NOMO-1 treated with DMSO at 0.1 percent for 48 hours (cell line): Measurements from ENCODE around the gene ABCG1.
"Not testable (repeated sequence)": the region's sequence is repeated elsewhere in the genome, so short reads cannot be mapped to it uniquely, and the experiment has no call there.

Source experiments
- DNase-seq: peaks from one replicate; lab custom pipeline; 2025; ENCODE audit not compliant: unreplicated experiment; lab: John Stamatoyannopoulos, UW

Gene ABCG1

GRCh38 chr21:42218836-42219605, at the start of gene ABCG1:
TSS of gene ABCG1 (plus strand) at chr21:42219140. CDS start at chr21:42219263, 123 bp downstream.
- DNase-seq, result no peak

- DNase-seq, result no peak
Observed at GRCh38 chr21:42169758-42170157, 49.2 kb upstream of the ABCG1 start.

- no peak for DNase-seq
Observed at GRCh38 chr21:42171091-42172053, 47.6 kb upstream of the ABCG1 start.

- no peak for DNase-seq
Observed at GRCh38 chr21:42172596-42173483, 46.1 kb upstream of the ABCG1 start.

GRCh38 chr21:42174173-42174572, 44.8 kb upstream of the ABCG1 start:
- no peak for DNase-seq

- no peak for DNase-seq
Observed at GRCh38 chr21:42175110-42175710, 43.7 kb upstream of the ABCG1 start.

GRCh38 chr21:42176859-42177258, 42.1 kb upstream of the ABCG1 start:
- DNase-seq, result no peak

GRCh38 chr21:42179316-42179715, 39.6 kb upstream of the ABCG1 start:
- no peak for DNase-seq

GRCh38 chr21:42180001-42180400, 38.9 kb upstream of the ABCG1 start:
- not testable (repeated sequence) for DNase-seq

- no peak for DNase-seq
Observed at GRCh38 chr21:42182713-42183371, 36.1 kb upstream of the ABCG1 start.

- DNase-seq, result no peak
Observed at GRCh38 chr21:42183374-42184266, 35.3 kb upstream of the ABCG1 start.

GRCh38 chr21:42186591-42186990, 32.3 kb upstream of the ABCG1 start:
- no peak for DNase-seq

- DNase-seq, result peak; percentile 94
Observed at GRCh38 chr21:42187976-42188653, 30.8 kb upstream of the ABCG1 start.

- DNase-seq, result no peak
Observed at GRCh38 chr21:42188663-42189062, 30.3 kb upstream of the ABCG1 start.

- DNase-seq, result no peak
Observed at GRCh38 chr21:42189431-42189830, 29.5 kb upstream of the ABCG1 start.

GRCh38 chr21:42189860-42190485, 29.0 kb upstream of the ABCG1 start:
- no peak for DNase-seq

GRCh38 chr21:42190486-42190863, 28.5 kb upstream of the ABCG1 start:
- no peak for DNase-seq

- no peak for DNase-seq
Observed at GRCh38 chr21:42191064-42191463, 27.9 kb upstream of the ABCG1 start.
